Measurements from ENCODE around the gene IL16.

GRCh38 chr15:81224232-81224631, 27.6 kb downstream of the IL16 start:
- no peak for TF ChIP-seq CTCF (conservative IDR thresholded peaks at IDR 0.05; ENCODE audit: low read depth, low read length)
- no peak for TF ChIP-seq EZH2 (IDR thresholded peaks at IDR 0.05; ENCODE audit: borderline replicate concordance, low read depth, low read length, poor library complexity, severe bottlenecking)
